Gastrocnemius medialis (tissue), 4 donors: Measurements from ENCODE around the gene RYR1. TPM values are rescaled to one million over a fixed set of nuclear protein-coding genes. Genes with fewer than 3 reads are reported as not detected.

Source experiments
- ATAC-seq, 2 donors: fragments of 150-250 bp; one replicate each; pipeline ENCODE4 v1.9.1; 2016
- DNase-seq, 2 donors: peaks; one replicate each; pipeline ENCODE4 v3.0.0-alpha.2; 2019
- H3K27ac ChIP-seq, 4 donors: fragments of 200-600 bp; sonication (generic); 1 replicate in 1 of 4; 2 replicates in 3 of 4; pipeline ENCODE4 v1.5.1; 2016 to 2018; ENCODE audit warnings: mild to moderate bottlenecking in 2 of 4, moderate library complexity in 1 of 4
- H3K27me3 ChIP-seq, 3 donors: fragments of 200-600 bp; sonication (generic) in 2 of 3; 1 replicate in 1 of 3; 2 replicates in 2 of 3; pipeline versions ENCODE4 v1.5.1 to v1.6.0; 2016 to 2019; ENCODE audit warnings: mild to moderate bottlenecking in 1 of 3, moderate library complexity in 1 of 3
- H3K36me3 ChIP-seq, 2 donors: fragments of 200-600 bp; sonication (generic) in 1 of 2; one replicate each; pipeline ENCODE4 v1.5.1; 2017 to 2018
- H3K4me1 ChIP-seq, 2 donors: fragments of 200-600 bp; sonication (generic) in 1 of 2; one replicate each; pipeline ENCODE4 v1.5.1; 2016 to 2017; ENCODE audit warnings: mild to moderate bottlenecking in 2 of 2
- H3K4me3 ChIP-seq, 4 donors: fragments of 200-600 bp; sonication (generic) in 3 of 4; 1 replicate in 1 of 4; 2 replicates in 3 of 4; pipeline ENCODE4 v1.5.1; 2016 to 2019; ENCODE audit warnings: mild to moderate bottlenecking in 2 of 4
- H3K9me3 ChIP-seq, 3 donors: fragments of 200-600 bp; sonication (generic) in 2 of 3; 1 replicate in 1 of 3; 2 replicates in 2 of 3; pipeline ENCODE4 v1.5.1; 2016 to 2019
- CTCF ChIP-seq, 5 experiments: fragments of 450-650 bp in 3 of 5; fragments of 200-600 bp in 2 of 5; sonication (generic) in 2 of 5; IDR thresholded peaks in 4 of 5; conservative IDR thresholded peaks in 1 of 5; 1 replicate in 4 of 5; 2 replicates in 1 of 5; pipeline ENCODE4 v1.5.1; 2016 to 2019; ENCODE audit warnings: antibody characterized with exemption in 5 of 5, mild to moderate bottlenecking in 3 of 5, moderate library complexity in 3 of 5
- POLR2A ChIP-seq, 2 donors: fragments of 450-650 bp; IDR thresholded peaks; one replicate each; pipeline ENCODE4 v1.6.1; 2017; ENCODE audit warnings: antibody characterized with exemption in 2 of 2, mild to moderate bottlenecking in 2 of 2, moderate library complexity in 2 of 2
- in situ Hi-C, 4 donors: fragments of 200-750 bp; cut with MboI; loops; one replicate each; pipeline versions ENCODE4 v1.15.0 to v1.8.0; 2017; ENCODE audit warnings: low sequenced_read_pairs in 4 of 4
- intact Hi-C: fragments of 100-400 bp; cut with DNase I; formaldehyde crosslinking; loops from one replicate; pipeline ENCODE4 v1.15.1; 2023; ENCODE audit warnings: low total_unique reads
- total RNA-seq, 4 donors: library from RNA; depleted of rRNA; stranded (reverse); fragments of >200 nt; gene quantifications; one replicate each; pipeline versions ENCODE4 v1.1.0 to v1.2.3, GENCODE V29; 2016

The RYR1 gene
- total RNA-seq, 4 donors from 2014 or later = 607 to 831 (median 724) TPM

- ATAC-seq (no peak), DNase-seq (no peak)
- intact Hi-C loops = no loop called here
- Histone ChIP-seq H3K36me3 (peaks cover 0 to 80% of the 10 kb centered on the region in 2 donors), H3K27me3 (no peaks in the 10 kb centered on the region), H3K4me1 (no peaks in the 10 kb centered on the region), H3K27ac (no peak overlapping the region), H3K9me3 (no peaks in the 10 kb centered on the region), H3K4me3 (no peak overlapping the region)
- in situ Hi-C loops = no loop called here
- TF ChIP-seq POLR2A (IDR thresholded peaks at IDR 0.05) (no peak), CTCF (IDR thresholded peaks at IDR 0.05 in 4 of 5, conservative IDR thresholded peaks at IDR 0.05 in 1 of 5) (no peak)
Measured at GRCh38 chr19:38562096-38562495, 128.6 kb downstream of the RYR1 start.

- TF ChIP-seq CTCF (IDR thresholded peaks at IDR 0.05 in 4 of 5, conservative IDR thresholded peaks at IDR 0.05 in 1 of 5) (no peak), POLR2A (IDR thresholded peaks at IDR 0.05) (no peak)
- intact Hi-C loops (no loop called here), in situ Hi-C loops (no loop called here)
- no peaks in the 10 kb centered on the region for H3K9me3 ChIP-seq
- H3K4me3 ChIP-seq = no peak overlapping the region
- DNase-seq (no peak), ATAC-seq (no peak)
- H3K4me1 ChIP-seq = no peaks in the 10 kb centered on the region
- H3K27me3 ChIP-seq = no peaks in the 10 kb centered on the region
- peaks cover 0 to 80% of the 10 kb centered on the region in 2 donors for H3K36me3 ChIP-seq
- no peak overlapping the region for H3K27ac ChIP-seq
Measured at GRCh38 chr19:38563475-38563874, 130.0 kb downstream of the RYR1 start.

GRCh38 chr19:38564981-38565690 lies 131.6 kb downstream of the RYR1 start:
- DNase-seq = no peak

GRCh38 chr19:38565691-38566105 lies 132.2 kb downstream of the RYR1 start:
- no peak overlapping the region for H3K27ac ChIP-seq
- no peaks in the 10 kb centered on the region for H3K4me1 ChIP-seq
- peaks cover 0 to 90% of the 10 kb centered on the region in 2 donors for H3K36me3 ChIP-seq
- ATAC-seq = no peak
- intact Hi-C loops (loop anchor here (5.0 kb wide), 1 partner anchor 38 kb away; no protein-coding TSS in a partner anchor), in situ Hi-C loops (no loop called here)
- no peak overlapping the region for H3K4me3 ChIP-seq
- no peaks in the 10 kb centered on the region for H3K9me3 ChIP-seq
- TF ChIP-seq CTCF (IDR thresholded peaks at IDR 0.05 in 4 of 5, conservative IDR thresholded peaks at IDR 0.05 in 1 of 5) = no peak
- TF ChIP-seq POLR2A (IDR thresholded peaks at IDR 0.05) = no peak
- H3K27me3 ChIP-seq = no peaks in the 10 kb centered on the region
- no peak for DNase-seq

More at GRCh38 chr19:38564981-38565690, 131.6 kb downstream of the RYR1 start:
- in situ Hi-C loops = no loop called here
- Histone ChIP-seq H3K27ac (no peak overlapping the region), H3K36me3 (peaks cover 0 to 86% of the 10 kb centered on the region in 2 donors), H3K27me3 (no peaks in the 10 kb centered on the region), H3K9me3 (no peaks in the 10 kb centered on the region), H3K4me1 (no peaks in the 10 kb centered on the region), H3K4me3 (no peak overlapping the region)
- TF ChIP-seq CTCF (IDR thresholded peaks at IDR 0.05 in 4 of 5, conservative IDR thresholded peaks at IDR 0.05 in 1 of 5) (no peak), POLR2A (IDR thresholded peaks at IDR 0.05) (no peak)
- intact Hi-C loops = loop anchor here (5.0 kb wide), 1 partner anchor 38 kb away; no protein-coding TSS in a partner anchor
- no peak for ATAC-seq
